Measurements from ENCODE around the gene KIF26B.

KIF26B gene

GRCh38 chr1:245598524-245599305, 443.9 kb downstream of the KIF26B start:
- DNase-seq (ENCODE audit: low read depth), result no peak

GRCh38 chr1:245599371-245600174, 444.8 kb downstream of the KIF26B start:
- peak; percentile 74 for DNase-seq (ENCODE audit: low read depth)

- no peak for DNase-seq (ENCODE audit: low read depth)
These were observed 445.9 kb downstream of the KIF26B start for GRCh38 chr1:245600658-245601057.

- no peak for DNase-seq (ENCODE audit: low read depth)
These were observed 448.6 kb downstream of the KIF26B start for GRCh38 chr1:245603311-245603865.

- no peak for DNase-seq (ENCODE audit: low read depth)
These were observed 450.2 kb downstream of the KIF26B start for GRCh38 chr1:245604979-245605378.

- peak; percentile 68 for DNase-seq (ENCODE audit: low read depth)
These were observed 450.8 kb downstream of the KIF26B start for GRCh38 chr1:245605480-245606156.

- no peak for DNase-seq (ENCODE audit: low read depth)
These were observed 451.5 kb downstream of the KIF26B start for GRCh38 chr1:245606157-245606725.

- DNase-seq (ENCODE audit: low read depth), result no peak
These were observed 453.5 kb downstream of the KIF26B start for GRCh38 chr1:245608271-245608670.

- DNase-seq (ENCODE audit: low read depth), result no peak
These were observed 454.8 kb downstream of the KIF26B start for GRCh38 chr1:245609354-245610150.

GRCh38 chr1:245611251-245611650, 456.5 kb downstream of the KIF26B start:
- no peak for DNase-seq (ENCODE audit: low read depth)

GRCh38 chr1:245614476-245614875, 459.7 kb downstream of the KIF26B start:
- no peak for DNase-seq (ENCODE audit: low read depth)

GRCh38 chr1:245615001-245615400, 460.2 kb downstream of the KIF26B start:
- DNase-seq (ENCODE audit: low read depth), result no peak

GRCh38 chr1:245621589-245621988, 466.8 kb downstream of the KIF26B start:
- no peak for DNase-seq (ENCODE audit: low read depth)

- no peak for DNase-seq (ENCODE audit: low read depth)
These were observed 467.7 kb downstream of the KIF26B start for GRCh38 chr1:245622332-245623014.

- no peak for DNase-seq (ENCODE audit: low read depth)
These were observed 486.6 kb downstream of the KIF26B start for GRCh38 chr1:245641384-245641783.

GRCh38 chr1:245645406-245645805, 490.6 kb downstream of the KIF26B start:
- DNase-seq (ENCODE audit: low read depth), result no peak

- no peak for DNase-seq (ENCODE audit: low read depth)
These were observed 491.1 kb downstream of the KIF26B start for GRCh38 chr1:245645894-245646293.

GRCh38 chr1:245648749-245649522, 494.2 kb downstream of the KIF26B start:
- no peak for DNase-seq (ENCODE audit: low read depth)

GRCh38 chr1:245649666-245650065, 494.9 kb downstream of the KIF26B start:
- no peak for DNase-seq (ENCODE audit: low read depth)

GRCh38 chr1:245650441-245650960, 495.7 kb downstream of the KIF26B start:
- DNase-seq (ENCODE audit: low read depth), result no peak
